Tibial nerve (tissue), 4 donors: Measurements from ENCODE around the gene MEP1B. TPM values are rescaled to one million over a fixed set of nuclear protein-coding genes. Genes with fewer than 3 reads are reported as not detected.

Experiments used
- DNase-seq, 2 donors: peaks; one replicate each; pipeline ENCODE4 v3.0.0-alpha.2; 2019; ENCODE audit warnings: low spot score in 2 of 2
- H3K27ac ChIP-seq, 4 donors: fragments of 200-600 bp; sonication (generic) in 3 of 4; one replicate each; pipeline ENCODE4 v1.5.1; 2017 to 2019; ENCODE audit warnings: mild to moderate bottlenecking in 1 of 4
- H3K27me3 ChIP-seq, 2 donors: fragments of 200-600 bp; sonication (generic) in 1 of 2; one replicate each; pipeline versions ENCODE4 v1.5.1 to v1.6.0; 2017 to 2019
- H3K36me3 ChIP-seq, 3 donors: fragments of 200-600 bp; sonication (generic); one replicate each; pipeline ENCODE4 v1.5.1; 2018 to 2019
- H3K4me1 ChIP-seq, 4 donors: fragments of 200-600 bp; sonication (generic) in 3 of 4; one replicate each; pipeline ENCODE4 v1.5.1; 2017 to 2019
- H3K4me3 ChIP-seq, 4 donors: fragments of 200-600 bp; sonication (generic) in 3 of 4; one replicate each; pipeline ENCODE4 v1.5.1; 2017 to 2019; ENCODE audit warnings: mild to moderate bottlenecking in 1 of 4, moderate library complexity in 1 of 4
- H3K9me3 ChIP-seq, 4 donors: fragments of 200-600 bp; sonication (generic) in 3 of 4; one replicate each; pipeline ENCODE4 v1.5.1; 2017 to 2019
- EP300 ChIP-seq, 2 donors: sonication (generic); formaldehyde crosslinking; IDR thresholded peaks; one replicate each; pipeline ENCODE4 v1.6.1; 2017; ENCODE audit warnings: antibody characterized with exemption in 2 of 2, mild to moderate bottlenecking in 1 of 2
- POLR2A ChIP-seq, 2 donors: fragments of 450-650 bp; IDR thresholded peaks; one replicate each; pipeline ENCODE4 v1.6.1; 2017; ENCODE audit warnings: antibody characterized with exemption in 2 of 2, mild to moderate bottlenecking in 2 of 2, moderate library complexity in 2 of 2
- WGBS, 2 donors: methylation state at CpG; one replicate each; pipeline ENCODE4 v1.1.5; 2018; 5-methylcytosine and 5-hydroxymethylcytosine counted together
- small RNA-seq: library from RNA; depleted of rRNA; stranded (forward); fragments of <200 nt; gene quantifications from one replicate; pipeline ENCODE3, GENCODE V24; 2016
- total RNA-seq, 4 donors: library from RNA; depleted of rRNA; stranded (reverse); fragments of >200 nt; gene quantifications; one replicate each; pipeline ENCODE4 v1.1.0, GENCODE V29; 2016
- TF ChIP-seq, protein P1 (sequence below), 5 experiments: fragments of 200-600 bp in 3 of 5; fragments of 450-650 bp in 2 of 5; sonication (generic) in 3 of 5; IDR thresholded peaks; one replicate each; pipeline ENCODE4 v1.5.1; 2016 to 2019; ENCODE audit warnings: antibody characterized with exemption in 5 of 5, mild to moderate bottlenecking in 3 of 5, moderate library complexity in 2 of 5

MEP1B gene
- total RNA-seq, 4 donors from 2014 or later: not detected

DNA sequence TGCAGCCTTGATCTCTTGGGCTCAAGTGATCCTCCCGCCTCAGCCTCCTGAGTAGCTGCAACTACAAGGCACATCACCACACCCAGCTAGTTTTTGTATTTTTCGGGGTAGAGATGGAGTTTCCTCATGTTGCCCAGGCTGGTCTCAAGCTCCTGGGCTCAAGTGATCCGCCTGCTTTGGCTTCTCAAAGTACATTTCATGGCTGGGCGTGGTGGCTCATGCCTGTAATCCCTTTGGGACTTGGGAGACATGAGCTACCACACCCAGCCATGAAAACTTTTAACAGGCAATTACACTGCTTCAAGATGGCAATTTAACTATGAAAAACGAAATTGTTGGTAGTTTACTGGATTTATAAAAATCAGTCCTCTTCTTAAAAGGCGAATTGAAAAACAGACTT, 69.7 kb downstream of the MEP1B start:
- H3K36me3 ChIP-seq: no peaks in the 10 kb centered on the region
- 87 to 90% methylated on average over 6 of the region's 6 CpGs for WGBS, 2 donors
- TF ChIP-seq, protein P1, sequence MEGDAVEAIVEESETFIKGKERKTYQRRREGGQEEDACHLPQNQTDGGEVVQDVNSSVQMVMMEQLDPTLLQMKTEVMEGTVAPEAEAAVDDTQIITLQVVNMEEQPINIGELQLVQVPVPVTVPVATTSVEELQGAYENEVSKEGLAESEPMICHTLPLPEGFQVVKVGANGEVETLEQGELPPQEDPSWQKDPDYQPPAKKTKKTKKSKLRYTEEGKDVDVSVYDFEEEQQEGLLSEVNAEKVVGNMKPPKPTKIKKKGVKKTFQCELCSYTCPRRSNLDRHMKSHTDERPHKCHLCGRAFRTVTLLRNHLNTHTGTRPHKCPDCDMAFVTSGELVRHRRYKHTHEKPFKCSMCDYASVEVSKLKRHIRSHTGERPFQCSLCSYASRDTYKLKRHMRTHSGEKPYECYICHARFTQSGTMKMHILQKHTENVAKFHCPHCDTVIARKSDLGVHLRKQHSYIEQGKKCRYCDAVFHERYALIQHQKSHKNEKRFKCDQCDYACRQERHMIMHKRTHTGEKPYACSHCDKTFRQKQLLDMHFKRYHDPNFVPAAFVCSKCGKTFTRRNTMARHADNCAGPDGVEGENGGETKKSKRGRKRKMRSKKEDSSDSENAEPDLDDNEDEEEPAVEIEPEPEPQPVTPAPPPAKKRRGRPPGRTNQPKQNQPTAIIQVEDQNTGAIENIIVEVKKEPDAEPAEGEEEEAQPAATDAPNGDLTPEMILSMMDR (IDR thresholded peaks at IDR 0.05): no peak
- TF ChIP-seq EP300 (IDR thresholded peaks at IDR 0.05): no peak
- no peak for TF ChIP-seq POLR2A (IDR thresholded peaks at IDR 0.05)
- no peak overlapping the region for H3K27ac ChIP-seq
- no peak for DNase-seq
- H3K9me3 ChIP-seq: no peaks in the 10 kb centered on the region
- H3K27me3 ChIP-seq: no peaks in the 10 kb centered on the region
- H3K4me1 ChIP-seq: no peaks in the 10 kb centered on the region
- no peak overlapping the region for H3K4me3 ChIP-seq

DNA sequence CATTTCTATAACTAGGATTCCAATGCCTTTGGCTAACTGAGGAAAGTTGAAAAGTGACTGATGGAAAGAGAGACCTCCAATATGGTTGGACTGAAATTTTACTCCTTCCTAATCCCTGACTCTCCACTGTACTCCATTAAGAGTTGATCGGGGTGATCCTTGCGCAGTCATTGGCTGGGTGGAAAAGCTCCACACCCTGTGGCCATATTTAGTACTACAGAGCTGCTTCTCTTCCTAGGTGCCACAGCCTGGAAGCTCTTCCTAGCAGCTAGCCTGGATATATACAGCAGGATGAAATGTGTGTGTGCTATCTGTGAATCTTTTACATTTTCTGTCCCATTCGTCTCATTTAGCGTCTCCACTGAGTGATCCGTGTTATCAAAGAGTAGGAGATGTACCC, 71.2 kb downstream of the MEP1B start:
- no peak overlapping the region for H3K4me3 ChIP-seq
- no peak for DNase-seq
- no peaks in the 10 kb centered on the region for H3K36me3 ChIP-seq
- no peaks in the 10 kb centered on the region for H3K9me3 ChIP-seq
- H3K27me3 ChIP-seq: no peaks in the 10 kb centered on the region
- no peak for TF ChIP-seq POLR2A (IDR thresholded peaks at IDR 0.05)
- TF ChIP-seq, protein P1 (IDR thresholded peaks at IDR 0.05): no peak
- TF ChIP-seq EP300 (IDR thresholded peaks at IDR 0.05): no peak
- H3K27ac ChIP-seq: no peak overlapping the region
- H3K4me1 ChIP-seq: no peaks in the 10 kb centered on the region
- WGBS, 2 donors: 96 to 98% methylated on average over 5 of the region's 5 CpGs

DNA sequence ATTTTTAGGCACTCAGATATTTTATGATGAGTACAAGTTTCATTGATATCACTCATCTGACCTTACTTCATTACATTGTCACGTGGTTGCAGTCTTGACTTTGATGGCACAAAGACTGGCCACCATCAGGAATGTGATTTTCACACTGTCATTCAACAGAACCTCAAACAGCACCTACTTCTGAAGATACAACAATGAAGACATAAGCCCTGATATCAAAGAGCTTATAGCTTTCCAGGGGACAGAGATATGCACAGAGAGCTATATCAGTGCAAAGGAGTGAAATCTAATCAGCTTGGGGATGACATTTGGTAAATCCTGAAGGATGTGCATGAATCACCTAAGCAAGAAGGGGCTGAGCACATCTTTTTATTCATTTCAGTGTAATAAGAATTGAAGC, 72.3 kb downstream of the MEP1B start:
- H3K27me3 ChIP-seq: no peaks in the 10 kb centered on the region
- TF ChIP-seq POLR2A (IDR thresholded peaks at IDR 0.05) (no peak), EP300 (IDR thresholded peaks at IDR 0.05) (no peak)
- TF ChIP-seq, protein P1 (IDR thresholded peaks at IDR 0.05): no peak
- no peaks in the 10 kb centered on the region for H3K4me1 ChIP-seq
- H3K9me3 ChIP-seq: no peaks in the 10 kb centered on the region
- H3K27ac ChIP-seq: no peak overlapping the region
- peaks cover 0 to 10% (median 0%) of the 10 kb centered on the region in 3 donors for H3K36me3 ChIP-seq
- no peak for DNase-seq
- H3K4me3 ChIP-seq: no peak overlapping the region
- 86 to 97% methylated on average over 1 of the region's 1 CpG for WGBS, 2 donors

DNA sequence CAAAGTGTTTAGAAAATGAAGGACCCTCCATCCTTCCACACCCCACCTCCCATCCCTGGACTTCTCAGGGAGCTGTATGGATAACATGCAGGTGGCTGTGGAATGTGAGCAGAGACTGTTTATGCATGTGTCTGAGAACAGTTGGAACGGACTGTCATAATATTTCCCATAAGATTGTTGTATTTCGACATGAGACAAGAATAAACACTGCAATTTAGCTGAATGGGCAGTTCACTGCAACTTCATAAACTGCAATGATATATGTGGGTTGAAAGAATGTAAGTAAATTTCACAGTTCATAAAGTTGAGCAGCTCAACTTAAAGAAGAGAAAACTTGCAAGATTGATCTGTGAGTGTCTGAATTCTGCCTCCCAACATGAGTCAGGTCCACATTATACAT, 74.6 kb downstream of the MEP1B start:
- Histone ChIP-seq H3K27me3 (no peaks in the 10 kb centered on the region), H3K36me3 (peaks cover 2 to 33% (median 6%) of the 10 kb centered on the region in 3 donors), H3K9me3 (no peaks in the 10 kb centered on the region), H3K4me1 (no peaks in the 10 kb centered on the region), H3K4me3 (no peak overlapping the region), H3K27ac (no peak overlapping the region)
- TF ChIP-seq POLR2A (IDR thresholded peaks at IDR 0.05) (no peak), EP300 (IDR thresholded peaks at IDR 0.05) (no peak)
- TF ChIP-seq, protein P1 (IDR thresholded peaks at IDR 0.05): no peak
- DNase-seq: no peak
- 38 to 60% methylated on average over 2 of the region's 2 CpGs for WGBS, 2 donors

DNA sequence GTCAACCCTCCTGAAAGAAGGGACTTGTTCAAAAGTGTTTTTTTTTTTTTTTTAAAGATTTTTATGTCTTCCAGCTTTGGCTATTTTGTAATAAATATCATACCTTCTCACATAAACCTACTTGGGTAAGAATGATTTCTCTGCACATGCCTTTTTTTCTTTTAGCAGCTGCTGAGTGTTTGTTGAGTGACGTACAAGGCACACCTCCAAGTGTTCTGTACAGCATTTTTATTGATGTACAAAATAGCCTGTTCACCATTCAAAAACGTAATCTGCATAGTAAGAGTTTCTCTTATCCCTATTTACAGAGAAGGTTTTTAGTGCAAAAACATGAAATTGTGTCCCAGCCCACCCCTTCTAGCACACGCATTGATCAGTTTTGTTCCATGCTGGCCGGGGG, 77.6 kb downstream of the MEP1B start:
- Histone ChIP-seq H3K4me3 (no peak overlapping the region), H3K27me3 (no peaks in the 10 kb centered on the region), H3K4me1 (peaks cover 0 to 5% (median 0%) of the 10 kb centered on the region in 4 donors), H3K27ac (no peak overlapping the region), H3K9me3 (no peaks in the 10 kb centered on the region), H3K36me3 (peaks cover 2 to 42% (median 6%) of the 10 kb centered on the region in 3 donors)
- TF ChIP-seq, protein P1 (IDR thresholded peaks at IDR 0.05): no peak
- TF ChIP-seq EP300 (IDR thresholded peaks at IDR 0.05) (no peak), POLR2A (IDR thresholded peaks at IDR 0.05) (no peak)
- WGBS, 2 donors: 91 to 97% methylated on average over 4 of the region's 4 CpGs
- no peak for DNase-seq

Small RNAs within 50 kb of the gene (small RNA-seq; reads per million reads assigned to genes)
- not detected for gene RF00019
- not detected for gene RNA5SP453

Other genes starting within 250 kb of the MEP1B start
- 10 to 100 TPM; 25.3 to 51.6 (median 37.5) TPM for gene TRAPPC8, start 246.9 kb upstream of the MEP1B start, total RNA-seq
- 10 to 100 TPM in 1 of 4 donors, 1 to 10 TPM in 3; 6.9 to 12.0 (median 7.2) TPM for gene RNF125, start 171.2 kb upstream of the MEP1B start, total RNA-seq
- 10 to 100 TPM in 2 of 4 donors, 1 to 10 TPM in 2; 7.8 to 31.5 (median 15.1) TPM for gene RNF138, start 98.2 kb upstream of the MEP1B start, total RNA-seq